Astrocyte of the cerebellum (primary cell): Measurements from ENCODE around the gene LOXL3.

Experiments
- DNase-seq: peaks from one replicate; pipeline ENCODE4 v3.0.0-alpha.2; 2011; ENCODE audit warnings: low read depth
- H3K4me3 ChIP-seq: 2 replicates; pipeline ENCODE4 v1.5.1; 2011; ENCODE audit warnings: mild to moderate bottlenecking, low read depth, low read length, moderate library complexity
- CTCF ChIP-seq: IDR thresholded peaks from 2 replicates; pipeline ENCODE4 v1.5.1; 2012; ENCODE audit warnings: low read length, low read depth, moderate library complexity, mild to moderate bottlenecking; ENCODE audit errors: missing control alignments
- in situ Hi-C: cut with HindIII; loops from 2 replicates; pipeline ENCODE4 v1.10.0; 2017; ENCODE audit warnings: low sequenced_read_pairs

LOXL3 gene

GRCh38 chr2:74593826-74594772, 40.4 kb upstream of the LOXL3 start:
- H3K4me3 ChIP-seq = no peak overlapping the region
- in situ Hi-C loops = no loop called here
- DNase-seq = no peak
- TF ChIP-seq CTCF = no peak

- in situ Hi-C loops = loop anchor here (5.0 kb wide), 1 partner anchor 54 kb away; no protein-coding TSS in a partner anchor
- DNase-seq = no peak
- TF ChIP-seq CTCF = no peak
These were observed 34.9 kb upstream of the LOXL3 start for GRCh38 chr2:74588664-74589063.

GRCh38 chr2:74587664-74588277, 34.0 kb upstream of the LOXL3 start:
- in situ Hi-C loops = loop anchor here (5.0 kb wide), 1 partner anchor 55 kb away; no protein-coding TSS in a partner anchor
- peak; percentile 69 for TF ChIP-seq CTCF
- no peak overlapping the region for H3K4me3 ChIP-seq
- peak; percentile 60 for DNase-seq

More at GRCh38 chr2:74588664-74589063, 34.9 kb upstream of the LOXL3 start:
- no peak overlapping the region for H3K4me3 ChIP-seq

- H3K4me3 ChIP-seq = no peak overlapping the region
- TF ChIP-seq CTCF = no peak
- in situ Hi-C loops = loop anchor here (5.0 kb wide), 1 partner anchor 57 kb away; no protein-coding TSS in a partner anchor
- no peak for DNase-seq
These were observed 31.9 kb upstream of the LOXL3 start for GRCh38 chr2:74585406-74586185.

GRCh38 chr2:74584088-74584645, 30.4 kb upstream of the LOXL3 start:
- no peak for TF ChIP-seq CTCF
- in situ Hi-C loops = no loop called here
- DNase-seq = no peak
- H3K4me3 ChIP-seq = no peak overlapping the region

- no peak for DNase-seq
- no peak overlapping the region for H3K4me3 ChIP-seq
- no peak for TF ChIP-seq CTCF
- in situ Hi-C loops = no loop called here
These were observed 29.8 kb upstream of the LOXL3 start for GRCh38 chr2:74583504-74583903.
